ENCODE results near the gene CERCAM. TPM values are rescaled to one million over a fixed set of nuclear protein-coding genes. Genes with fewer than 3 reads are reported as not detected.
"Not testable (repeated sequence)": the region's sequence is repeated elsewhere in the genome, so short reads cannot be mapped to it uniquely, and the experiment has no call there.

CERCAM gene
- total RNA-seq, 1 donor from 2014 or later: 10.1 TPM

DNA sequence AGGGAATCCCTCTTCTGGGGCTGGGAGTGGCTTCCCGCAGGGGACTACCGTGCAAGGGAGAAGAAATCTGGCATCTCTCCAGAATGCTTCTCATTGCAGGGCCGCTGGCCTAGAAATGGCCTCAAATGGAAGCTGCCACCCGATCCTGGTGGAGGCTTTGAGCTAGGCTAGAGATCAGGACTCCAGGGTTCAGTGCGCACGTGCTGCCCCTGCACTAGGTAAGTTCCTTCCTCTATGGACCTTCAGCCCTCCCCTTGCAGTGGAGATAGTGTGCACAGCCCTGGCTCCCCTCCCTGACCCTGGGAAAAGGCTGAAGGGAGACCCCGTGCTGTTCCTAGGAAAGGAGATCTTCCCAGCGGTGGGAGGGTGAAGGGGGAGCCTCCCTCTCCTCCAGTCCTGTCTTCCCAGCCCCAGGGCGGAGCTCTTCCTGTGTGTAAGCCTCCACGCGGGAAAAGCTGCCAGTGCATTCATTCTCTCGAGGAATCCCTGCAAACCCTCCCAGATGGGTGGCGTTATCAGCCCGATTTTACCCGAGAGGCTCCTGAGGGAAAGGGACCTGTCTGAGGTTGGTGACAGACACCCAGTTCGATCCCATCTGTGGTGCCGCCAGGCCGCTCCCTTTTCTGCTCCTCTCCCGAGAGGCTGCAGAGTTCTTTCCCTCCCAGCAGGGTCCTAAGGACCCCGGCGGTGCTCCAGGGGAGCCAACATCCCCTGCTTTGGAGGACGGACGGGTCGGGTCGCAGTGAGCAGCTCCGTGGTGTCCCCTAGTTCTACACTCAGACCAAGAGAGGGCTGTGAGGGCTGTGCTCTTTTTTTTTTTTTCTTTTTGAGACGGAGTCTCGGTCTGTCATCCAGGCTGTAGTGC lies 1.4 kb upstream of the CERCAM start:
- DNase-seq: no peak

GRCh38 chr9:128420060-128420650 lies 502 bp upstream of the CERCAM start:
- DNase-seq: peak; percentile 17

DNA sequence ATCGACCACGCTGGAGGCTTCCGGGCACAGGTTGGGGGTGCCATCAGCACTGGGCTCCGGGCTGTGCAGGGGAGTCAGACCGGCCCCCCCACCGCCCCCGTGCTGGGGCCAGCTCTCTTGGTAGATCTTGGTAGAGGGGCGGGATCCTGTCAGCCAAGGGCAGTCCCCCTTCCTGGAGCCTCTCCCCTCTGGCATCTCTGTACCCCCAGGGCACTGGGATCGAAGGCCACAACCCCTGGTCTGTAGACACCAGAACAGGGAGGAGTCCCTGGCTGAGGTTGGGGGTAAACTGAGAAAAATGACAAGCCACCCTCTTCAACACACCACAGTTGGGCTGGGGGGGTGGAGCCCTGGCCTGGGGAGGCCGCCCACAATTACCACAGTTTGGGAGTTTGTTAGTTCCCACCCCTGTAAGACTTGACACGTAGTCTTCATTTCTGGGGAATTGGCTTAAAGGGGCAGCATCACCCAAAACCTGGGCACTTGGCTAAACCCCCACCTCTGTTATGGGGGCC lies 882 bp downstream of the CERCAM start:
- no peak for DNase-seq

GRCh38 chr9:128422022-128422782 lies 1.5 kb downstream of the CERCAM start:
- not testable (repeated sequence) for DNase-seq

DNA sequence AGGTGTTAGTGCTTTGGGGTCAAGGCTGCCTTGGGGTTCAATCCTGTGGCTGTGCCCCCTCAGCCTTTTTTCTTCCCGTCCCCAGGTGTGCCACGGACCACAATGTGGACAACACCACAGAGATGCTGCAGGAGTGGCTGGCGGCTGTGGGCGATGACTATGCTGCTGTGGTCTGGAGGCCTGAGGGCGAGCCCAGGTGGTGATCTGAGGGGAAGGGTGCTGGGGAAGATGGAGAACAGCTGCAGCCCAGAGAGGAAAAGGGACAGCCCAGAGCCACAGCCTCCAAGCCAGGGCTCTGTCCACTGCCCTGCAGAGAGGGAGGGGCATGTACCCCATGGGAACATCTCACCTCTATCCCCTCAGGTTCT lies 2.1 kb downstream of the CERCAM start:
- DNase-seq: no peak

GRCh38 chr9:128423356-128423755 lies 2.7 kb downstream of the CERCAM start:
- not testable (repeated sequence) for DNase-seq

DNA sequence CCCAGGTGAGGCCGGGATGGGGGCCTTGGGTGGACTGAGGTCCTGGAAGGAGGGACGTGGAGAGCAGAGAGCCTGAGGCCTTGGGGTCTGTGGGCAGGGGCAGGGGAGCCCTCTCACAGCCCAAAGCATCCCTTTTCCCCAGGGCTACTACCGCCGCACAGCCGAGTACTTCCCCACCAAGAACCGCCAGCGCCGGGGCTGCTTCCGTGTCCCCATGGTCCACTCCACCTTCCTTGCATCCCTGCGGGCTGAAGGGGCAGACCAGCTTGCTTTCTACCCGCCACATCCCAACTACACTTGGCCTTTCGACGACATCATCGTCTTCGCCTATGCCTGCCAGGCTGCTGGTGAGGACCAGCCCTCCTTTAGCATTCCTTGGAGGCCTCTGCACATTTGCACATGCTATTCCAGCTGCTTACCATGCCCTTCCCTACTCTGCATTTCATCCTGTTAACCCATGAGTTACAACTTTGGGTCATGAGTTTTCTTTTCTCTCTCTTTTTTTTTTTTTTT lies 3.7 kb downstream of the CERCAM start:
- no peak for DNase-seq

- no peak for DNase-seq
Measured at GRCh38 chr9:128428644-128429512, 8.2 kb downstream of the CERCAM start.

DNA sequence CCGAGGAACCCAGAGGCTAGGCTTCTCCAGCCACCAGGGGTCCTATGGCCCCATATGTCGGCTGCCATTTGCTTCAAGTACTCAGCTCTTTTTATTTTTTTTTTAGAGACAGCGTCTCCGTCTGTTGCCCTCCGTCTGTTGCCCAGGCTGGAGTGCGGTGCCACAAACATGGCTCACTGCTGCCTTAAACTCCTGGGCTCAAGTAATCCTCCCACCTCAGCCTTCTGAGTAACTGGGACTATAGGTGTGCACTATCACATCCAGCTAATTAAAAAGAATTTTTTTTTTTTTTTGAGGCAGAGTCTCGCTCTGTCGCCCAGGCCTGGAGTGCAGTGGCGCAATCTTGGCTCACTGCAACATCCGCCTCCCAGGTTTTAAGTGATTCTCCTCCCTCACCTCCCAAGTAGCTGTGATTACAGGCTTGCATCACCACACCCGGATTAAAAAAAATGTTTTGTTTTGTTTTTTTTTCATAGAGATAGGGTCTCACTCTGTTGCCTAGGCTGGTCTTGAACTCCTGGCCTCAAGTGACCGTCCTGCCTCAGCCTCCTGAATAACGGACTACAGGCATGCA lies 8.9 kb downstream of the CERCAM start:
- DNase-seq: no peak

DNA sequence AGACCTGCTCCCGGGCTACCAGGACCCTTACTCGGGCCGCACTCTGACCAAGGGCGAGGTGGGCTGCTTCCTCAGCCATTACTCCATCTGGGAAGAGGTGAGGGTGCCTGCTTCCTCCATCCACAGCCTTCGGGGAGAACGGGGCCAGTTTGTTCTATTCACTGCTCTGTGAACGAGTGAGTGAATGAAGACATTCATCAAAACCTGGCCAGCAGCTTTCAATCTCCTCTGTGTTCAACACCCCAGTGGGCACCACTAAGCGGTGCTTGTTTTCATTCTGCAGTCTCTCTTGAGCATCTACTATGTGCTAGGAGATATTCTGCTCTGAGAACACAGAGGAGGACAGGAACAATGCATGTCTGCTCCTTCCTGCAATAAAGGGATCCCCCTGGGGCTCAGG lies 10.6 kb downstream of the CERCAM start:
- DNase-seq: no peak

DNA sequence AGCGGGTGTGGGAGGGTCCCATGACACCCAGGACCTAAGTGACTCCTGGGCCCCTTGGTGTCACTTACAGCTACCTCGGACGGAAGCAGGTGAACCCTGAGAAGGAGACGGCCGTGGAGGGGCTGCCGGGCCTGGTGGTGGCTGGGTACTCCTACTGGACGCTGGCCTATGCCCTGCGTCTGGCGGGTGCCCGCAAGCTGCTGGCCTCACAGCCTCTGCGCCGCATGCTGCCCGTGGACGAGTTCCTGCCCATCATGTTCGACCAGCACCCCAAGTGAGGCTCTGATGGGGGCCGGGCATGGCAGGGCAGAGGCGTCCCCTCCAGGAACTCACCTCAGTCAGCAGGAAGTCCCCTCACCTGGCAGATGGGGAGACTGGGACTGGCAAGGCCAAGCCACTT lies 13.7 kb downstream of the CERCAM start:
- no peak for DNase-seq

- no peak for DNase-seq
Measured at GRCh38 chr9:128435611-128436010, 15.0 kb downstream of the CERCAM start.

DNA sequence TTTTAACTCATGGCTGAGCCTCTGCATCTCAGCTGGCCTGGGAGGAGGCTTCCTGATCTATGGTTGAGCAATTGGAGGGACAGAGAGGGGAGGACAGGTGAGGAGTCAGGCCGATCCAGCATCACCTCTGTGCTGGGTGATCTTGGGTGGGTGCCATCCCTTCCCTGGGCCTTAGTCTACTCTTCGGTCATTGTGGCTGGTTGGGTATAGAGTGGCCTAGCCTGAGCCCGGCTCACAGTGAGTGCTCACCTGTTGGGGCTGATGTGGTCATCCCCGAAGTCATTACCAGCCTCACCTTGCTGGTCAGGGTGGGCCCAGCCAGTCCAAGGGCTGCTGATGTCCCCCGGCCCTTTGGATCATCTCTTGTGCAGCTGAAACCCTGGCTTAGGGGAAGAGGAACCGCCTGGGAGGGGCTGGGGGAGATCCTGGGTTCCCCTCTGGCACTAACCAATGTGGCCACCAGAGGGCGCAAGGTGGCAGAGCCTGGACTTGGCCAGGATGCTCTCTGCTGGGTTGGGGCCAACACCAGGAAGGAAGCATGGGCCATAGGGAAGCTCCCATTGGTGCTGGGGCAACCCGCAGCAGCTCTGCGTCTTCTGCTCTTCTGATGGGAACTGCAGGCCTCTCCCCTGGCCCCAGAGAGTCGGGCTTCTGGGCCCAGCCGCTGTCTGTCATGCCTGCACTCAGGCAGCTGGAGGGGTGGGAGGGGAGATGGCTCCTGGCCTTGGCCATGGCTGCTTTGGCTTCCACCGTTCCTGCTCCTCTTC lies 17.9 kb downstream of the CERCAM start:
- peak; percentile 59 for DNase-seq

GRCh38 chr9:128439273-128439672 lies 18.6 kb downstream of the CERCAM start:
- DNase-seq: no peak

GRCh38 chr9:128442150-128442549 lies 21.5 kb downstream of the CERCAM start:
- no peak for DNase-seq

DNA sequence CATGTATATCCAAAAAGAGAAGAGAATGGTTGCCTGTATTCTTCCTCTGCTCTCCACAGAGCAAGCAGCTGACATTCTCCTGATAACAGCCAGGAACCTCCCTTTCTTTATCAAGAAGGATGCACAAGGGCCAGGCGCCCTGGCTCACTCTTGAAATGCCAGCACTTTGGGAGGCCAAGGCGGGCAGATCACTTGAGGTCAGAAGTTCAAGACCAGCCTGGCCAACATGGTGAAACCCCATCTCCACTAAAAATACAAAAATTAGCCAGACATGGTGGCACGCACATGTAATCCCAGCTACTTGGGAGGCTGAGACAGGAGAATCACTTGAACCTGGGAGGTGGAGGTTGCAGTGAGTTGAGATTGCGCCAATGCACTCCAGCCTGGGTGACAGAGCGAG lies 25.8 kb downstream of the CERCAM start:
- not testable (repeated sequence) for DNase-seq

GRCh38 chr9:128448746-128449145 lies 28.1 kb downstream of the CERCAM start:
- DNase-seq: no peak

- DNase-seq: no peak
Measured at GRCh38 chr9:128454991-128455390, 34.3 kb downstream of the CERCAM start.

DNA sequence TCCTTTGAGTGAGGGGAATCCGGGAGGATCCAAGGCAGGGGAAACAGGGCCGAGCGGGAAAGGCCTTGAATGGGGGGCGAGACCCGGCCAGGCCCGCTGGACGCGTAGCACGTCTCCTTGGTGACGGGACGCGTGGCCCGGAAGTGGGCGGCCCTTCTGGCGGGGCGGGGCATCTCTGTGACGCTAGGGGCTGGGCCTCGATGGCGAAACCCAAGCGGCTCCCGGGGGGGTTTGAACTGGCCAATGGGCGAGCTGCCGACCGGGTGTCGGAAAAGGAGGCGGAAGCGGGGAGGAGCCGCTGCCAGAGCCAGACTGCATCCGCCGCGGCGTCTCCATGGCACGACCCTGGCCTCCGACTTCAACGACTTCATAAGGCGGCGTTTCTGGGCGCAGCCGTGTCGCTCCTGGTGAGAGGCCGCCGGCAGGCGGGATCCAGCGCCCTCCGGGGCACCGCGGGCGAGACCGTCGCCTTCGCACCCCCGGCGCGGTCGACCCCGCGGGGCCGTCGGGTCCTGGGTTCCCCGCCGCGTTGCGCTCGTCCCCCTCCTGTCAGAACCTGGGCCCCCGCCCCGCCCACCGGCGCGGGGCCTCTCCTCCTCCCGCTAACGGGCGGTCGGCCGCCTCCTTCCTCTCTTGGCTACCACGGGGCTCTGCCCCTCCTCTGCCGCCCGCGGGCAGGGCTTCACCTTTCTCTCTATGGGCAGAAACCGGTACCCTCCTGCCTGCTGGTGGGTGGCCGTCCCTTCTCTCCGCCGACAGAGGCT lies 35.4 kb downstream of the CERCAM start, which contains the start of gene ODF2:
TSS of gene ODF2 (plus strand) at position 158 of the 764 bp plus-strand sequence. CDS start at position 244, 86 bp downstream.
- DNase-seq: peak; percentile 97

Data from occipital lobe (tissue), 2 donors.